Erythroblast (primary cell): ENCODE measurements around the gene CDK2AP2.

ENCODE experiments used
- GATA1 ChIP-seq: IDR thresholded peaks from 2 replicates; pipeline ENCODE4 v1.6.1; 2011; ENCODE audit warnings: low read depth, mild to moderate bottlenecking, control low read depth, low read length, moderate library complexity
- POLR2A ChIP-seq: IDR thresholded peaks from 2 replicates; pipeline ENCODE4 v1.6.1; 2011; ENCODE audit warnings: mild to moderate bottlenecking, low read length

DNA sequence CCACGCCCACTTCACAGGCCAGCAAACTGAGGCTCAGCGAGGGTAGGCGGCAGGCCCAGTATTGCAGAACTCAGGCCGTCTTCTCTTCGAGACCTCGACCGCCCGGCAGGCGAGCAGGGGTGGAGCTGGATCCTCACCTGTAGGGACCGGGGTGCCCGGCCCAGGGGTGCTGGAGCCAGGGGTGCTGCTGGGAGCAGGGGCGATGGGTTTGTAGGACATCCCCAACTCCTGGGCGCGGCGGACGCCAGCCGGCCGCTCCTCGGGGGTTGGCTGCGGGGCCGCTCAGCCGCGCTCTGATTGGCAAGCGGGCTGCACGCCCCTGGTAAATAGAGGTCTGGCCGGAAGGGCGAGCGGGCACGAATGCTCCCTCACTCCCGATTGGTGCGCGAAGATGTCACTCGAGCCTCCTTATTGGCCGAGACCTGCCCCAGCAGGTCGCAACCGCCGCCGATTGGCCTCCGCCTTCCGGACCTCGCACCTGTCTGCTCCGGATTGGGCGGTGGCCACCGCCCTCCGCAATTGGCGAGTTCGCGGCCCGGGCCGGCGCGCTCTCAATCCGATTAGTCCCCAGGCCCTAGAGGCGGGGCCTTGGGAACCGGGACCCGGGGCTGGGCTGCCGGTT lies at the start of gene CDK2AP2:
- TF ChIP-seq POLR2A (no peak), GATA1 (no peak)
